ENCODE measurements around the gene FAM117A.
"Not testable (repeated sequence)": the region's sequence is repeated elsewhere in the genome, so short reads cannot be mapped to it uniquely, and the experiment has no call there.

The FAM117A gene

GRCh38 chr17:49739641-49740271, 24.2 kb downstream of the FAM117A start:
- no peak for DNase-seq

- DNase-seq = no peak
Measured at GRCh38 chr17:49738456-49739163, 25.3 kb downstream of the FAM117A start.

GRCh38 chr17:49734515-49735490, 29.1 kb downstream of the FAM117A start:
- DNase-seq = no peak

- DNase-seq = no peak
Measured at GRCh38 chr17:49731435-49731831, 32.5 kb downstream of the FAM117A start.

GRCh38 chr17:49730785-49731434, 33.0 kb downstream of the FAM117A start:
- no peak for DNase-seq

GRCh38 chr17:49730078-49730784, 33.7 kb downstream of the FAM117A start:
- no peak for DNase-seq

GRCh38 chr17:49729069-49729468, 34.9 kb downstream of the FAM117A start:
- DNase-seq = no peak

GRCh38 chr17:49728425-49728824, 35.5 kb downstream of the FAM117A start:
- DNase-seq = no peak

GRCh38 chr17:49727380-49727779, 36.6 kb downstream of the FAM117A start:
- DNase-seq = no peak

- no peak for DNase-seq
Measured at GRCh38 chr17:49725452-49726130, 38.3 kb downstream of the FAM117A start.

GRCh38 chr17:49724552-49724951, 39.4 kb downstream of the FAM117A start:
- not testable (repeated sequence) for DNase-seq

GRCh38 chr17:49723423-49723822, 40.5 kb downstream of the FAM117A start:
- no peak for DNase-seq

GRCh38 chr17:49722066-49722465, 41.9 kb downstream of the FAM117A start:
- DNase-seq = no peak

- DNase-seq = no peak
Measured at GRCh38 chr17:49717371-49717861, 46.5 kb downstream of the FAM117A start.

- DNase-seq = no peak
Measured at GRCh38 chr17:49716668-49717364, 47.1 kb downstream of the FAM117A start.

- DNase-seq = no peak
Measured at GRCh38 chr17:49715717-49716279, 48.1 kb downstream of the FAM117A start.

GRCh38 chr17:49715216-49715615, 48.7 kb downstream of the FAM117A start:
- no peak for DNase-seq

- DNase-seq = no peak
Measured at GRCh38 chr17:49708515-49709183, 55.3 kb downstream of the FAM117A start.

GRCh38 chr17:49707608-49708514, 56.1 kb downstream of the FAM117A start, which contains the start of gene SLC35B1:
Gene SLC35B1 (minus strand): TSS chr17:49707964. CDS start chr17:49707833, 131 bp downstream.
- DNase-seq = peak; percentile 97
